Peyer's patch (tissue), 4 donors: ENCODE measurements around the gene KIF18B.

ENCODE experiments used
- POLR2A ChIP-seq, 2 donors: fragments of 450-650 bp; IDR thresholded peaks; one replicate each; pipeline ENCODE4 v1.5.1; 2017; ENCODE audit warnings: antibody characterized with exemption in 2 of 2, mild to moderate bottlenecking in 2 of 2, moderate library complexity in 2 of 2
- TF ChIP-seq, protein P1 (sequence below), 6 experiments: fragments of 450-650 bp in 4 of 6; fragments of 200-600 bp in 2 of 6; sonication (generic) in 1 of 6; IDR thresholded peaks; one replicate each; pipeline ENCODE4 v1.5.1; 2017 to 2019; ENCODE audit warnings: antibody characterized with exemption in 6 of 6, mild to moderate bottlenecking in 3 of 6, moderate library complexity in 1 of 6

DNA sequence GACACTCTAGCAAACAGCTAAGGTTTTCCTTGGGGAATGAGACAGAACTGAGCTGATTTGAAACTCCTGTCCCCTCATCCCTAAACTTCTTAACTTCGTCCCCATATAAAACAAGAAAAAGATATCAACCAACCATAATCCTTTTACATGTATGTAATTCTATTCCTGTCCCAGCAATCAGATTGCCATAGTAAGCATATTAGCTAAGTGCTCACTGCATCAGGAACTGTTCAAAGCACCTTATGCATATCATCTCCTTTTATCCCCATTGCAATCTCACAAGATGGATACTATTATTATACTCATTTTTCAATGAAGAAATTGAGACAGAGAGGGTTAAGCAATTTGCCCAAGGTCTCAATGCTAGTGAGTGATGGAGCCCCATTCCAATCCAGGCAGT, 6.8 kb downstream of the KIF18B start:
- TF ChIP-seq, protein P1, sequence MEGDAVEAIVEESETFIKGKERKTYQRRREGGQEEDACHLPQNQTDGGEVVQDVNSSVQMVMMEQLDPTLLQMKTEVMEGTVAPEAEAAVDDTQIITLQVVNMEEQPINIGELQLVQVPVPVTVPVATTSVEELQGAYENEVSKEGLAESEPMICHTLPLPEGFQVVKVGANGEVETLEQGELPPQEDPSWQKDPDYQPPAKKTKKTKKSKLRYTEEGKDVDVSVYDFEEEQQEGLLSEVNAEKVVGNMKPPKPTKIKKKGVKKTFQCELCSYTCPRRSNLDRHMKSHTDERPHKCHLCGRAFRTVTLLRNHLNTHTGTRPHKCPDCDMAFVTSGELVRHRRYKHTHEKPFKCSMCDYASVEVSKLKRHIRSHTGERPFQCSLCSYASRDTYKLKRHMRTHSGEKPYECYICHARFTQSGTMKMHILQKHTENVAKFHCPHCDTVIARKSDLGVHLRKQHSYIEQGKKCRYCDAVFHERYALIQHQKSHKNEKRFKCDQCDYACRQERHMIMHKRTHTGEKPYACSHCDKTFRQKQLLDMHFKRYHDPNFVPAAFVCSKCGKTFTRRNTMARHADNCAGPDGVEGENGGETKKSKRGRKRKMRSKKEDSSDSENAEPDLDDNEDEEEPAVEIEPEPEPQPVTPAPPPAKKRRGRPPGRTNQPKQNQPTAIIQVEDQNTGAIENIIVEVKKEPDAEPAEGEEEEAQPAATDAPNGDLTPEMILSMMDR (IDR thresholded peaks at IDR 0.05): no peak
- TF ChIP-seq POLR2A (IDR thresholded peaks at IDR 0.05): no peak
